ENCODE measurements around the gene NEXMIF.
A peak's percentile ranks its signal among the peaks of the same experiment; 100 is the strongest.
"Not testable (repeated sequence)": the region's sequence is repeated elsewhere in the genome, so short reads cannot be mapped to it uniquely, and the experiment has no call there.

NEXMIF gene

DNA sequence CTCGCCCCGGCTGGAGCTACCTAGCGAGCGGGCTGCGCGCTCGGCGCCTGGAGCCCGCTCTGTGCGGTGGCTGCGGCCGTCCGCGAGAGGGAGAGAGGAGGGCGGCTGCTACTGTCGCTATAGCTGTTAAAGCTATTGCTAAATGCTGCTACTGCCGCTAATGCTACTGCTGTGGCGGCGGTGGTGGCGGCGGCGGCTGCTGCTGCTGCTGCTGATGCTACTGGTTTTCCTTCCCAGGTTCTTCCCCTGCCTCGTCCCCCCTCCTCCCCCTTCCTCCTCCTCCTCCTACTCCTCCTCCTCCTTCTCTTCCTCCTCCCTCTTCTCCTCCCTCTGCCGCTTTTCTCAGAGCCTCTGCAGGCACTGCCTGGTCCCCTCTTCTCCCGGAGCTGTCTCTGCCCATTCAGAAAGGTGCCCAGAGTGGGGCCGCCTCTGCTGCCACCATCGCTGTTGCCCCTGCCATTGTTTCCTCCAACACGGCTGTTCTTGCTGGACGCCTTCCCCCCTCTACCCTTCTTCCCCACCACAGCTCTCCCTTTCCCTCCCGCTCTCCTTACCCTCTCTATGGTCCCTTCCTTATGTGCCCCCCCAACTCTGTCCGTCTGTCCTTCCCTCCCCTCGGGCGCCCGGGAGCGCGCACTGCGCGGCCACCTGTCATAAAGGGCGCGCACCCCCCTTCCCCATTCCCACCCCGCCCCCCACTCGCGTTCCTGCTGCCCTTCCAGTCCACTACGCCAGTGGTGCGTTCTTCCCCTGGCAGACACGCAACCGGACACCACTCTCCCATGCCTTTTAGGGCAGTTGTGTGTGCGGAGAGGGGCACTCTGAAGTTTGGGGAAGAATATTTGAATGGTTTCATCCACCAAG lies at the start of gene NEXMIF:
TSS of gene NEXMIF (minus strand) at position 228 of the 864 bp plus-strand sequence.
- H3K36me3 ChIP-seq (ENCODE audit: control insufficient read depth, insufficient read depth, low read length) = no peaks in the 10 kb centered on the region
- H3K9me3 ChIP-seq (ENCODE audit: control insufficient read depth, insufficient read depth, low read length) = no peaks in the 10 kb centered on the region
- H3K4me1 ChIP-seq (ENCODE audit: control insufficient read depth, insufficient read depth, low read length) = no peaks in the 10 kb centered on the region
- peak; percentile 1 for DNase-seq (ENCODE audit: low read depth, low spot score)
- peak within 1 kb of the TSS; percentile 43; the same call in 1 of the 2 replicates for H3K4me3 ChIP-seq (ENCODE audit: low read length)
- WGBS (ENCODE audit: insufficient coverage, insufficient read length) = no CpG with 5 or more reads among the region's 48 CpGs
- no peak within 1 kb of the TSS for H3K27ac ChIP-seq (ENCODE audit: low read length)
- peaks cover 9% of the 10 kb centered on the region; the same call in 1 of the 2 replicates for H3K27me3 ChIP-seq (ENCODE audit: control insufficient read depth, insufficient read depth, low read length)

DNA sequence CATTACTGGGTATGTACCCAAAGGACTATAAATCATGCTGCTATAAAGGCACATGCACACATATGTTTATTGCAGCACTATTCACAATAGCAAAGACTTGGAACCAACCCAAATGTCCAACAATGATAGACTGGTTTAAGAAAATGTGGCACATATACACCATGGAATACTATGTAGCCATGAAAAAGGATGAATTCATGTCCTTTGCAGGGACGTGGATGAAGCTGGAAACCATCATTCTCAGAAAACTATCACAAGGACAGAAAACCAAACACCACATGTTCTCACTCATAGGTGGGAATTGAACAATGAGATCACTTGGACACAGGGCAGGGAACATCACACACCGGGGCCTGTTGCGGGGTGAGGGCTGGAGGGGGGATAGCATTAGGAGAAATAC lies 36.7 kb upstream of the NEXMIF start:
- not testable (repeated sequence) for DNase-seq (ENCODE audit: low read depth, low spot score); H3K27me3 ChIP-seq (ENCODE audit: control insufficient read depth, insufficient read depth, low read length); H3K4me1 ChIP-seq (ENCODE audit: control insufficient read depth, insufficient read depth, low read length); H3K9me3 ChIP-seq (ENCODE audit: control insufficient read depth, insufficient read depth, low read length); H3K4me3 ChIP-seq (ENCODE audit: low read length); H3K36me3 ChIP-seq (ENCODE audit: control insufficient read depth, insufficient read depth, low read length); H3K27ac ChIP-seq (ENCODE audit: low read length)
- WGBS (ENCODE audit: insufficient coverage, insufficient read length) = no CpG with 5 or more reads among the region's 3 CpGs

DNA sequence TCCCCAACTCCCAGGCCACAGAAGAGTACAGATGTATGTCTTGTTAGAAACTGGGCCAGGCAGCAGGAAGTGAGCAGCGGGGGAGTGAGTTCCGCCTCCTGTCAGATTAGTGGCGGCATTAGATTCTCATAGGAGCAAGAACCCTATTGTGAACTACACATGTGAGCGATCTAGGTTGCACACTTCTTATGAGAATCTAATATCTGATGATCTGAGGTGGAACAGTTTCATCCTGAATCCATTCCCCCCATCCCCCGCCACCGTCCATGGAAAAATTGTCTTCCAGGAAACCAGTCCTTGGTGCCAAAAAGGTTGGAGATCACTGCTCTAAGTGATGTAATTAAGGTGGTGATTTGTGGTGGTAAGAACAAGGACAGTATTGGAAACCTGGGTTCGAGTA lies 24.5 kb upstream of the NEXMIF start:
- no peaks in the 10 kb centered on the region for H3K9me3 ChIP-seq (ENCODE audit: control insufficient read depth, insufficient read depth, low read length)
- H3K4me3 ChIP-seq (ENCODE audit: low read length) = no peak overlapping the region
- H3K27ac ChIP-seq (ENCODE audit: low read length) = no peak overlapping the region
- no peaks in the 10 kb centered on the region for H3K36me3 ChIP-seq (ENCODE audit: control insufficient read depth, insufficient read depth, low read length)
- no peak for DNase-seq (ENCODE audit: low read depth, low spot score)
- no peaks in the 10 kb centered on the region for H3K27me3 ChIP-seq (ENCODE audit: control insufficient read depth, insufficient read depth, low read length)
- WGBS (ENCODE audit: insufficient coverage, insufficient read length) = no CpG with 5 or more reads among the region's 7 CpGs
- H3K4me1 ChIP-seq (ENCODE audit: control insufficient read depth, insufficient read depth, low read length) = no peaks in the 10 kb centered on the region

DNA sequence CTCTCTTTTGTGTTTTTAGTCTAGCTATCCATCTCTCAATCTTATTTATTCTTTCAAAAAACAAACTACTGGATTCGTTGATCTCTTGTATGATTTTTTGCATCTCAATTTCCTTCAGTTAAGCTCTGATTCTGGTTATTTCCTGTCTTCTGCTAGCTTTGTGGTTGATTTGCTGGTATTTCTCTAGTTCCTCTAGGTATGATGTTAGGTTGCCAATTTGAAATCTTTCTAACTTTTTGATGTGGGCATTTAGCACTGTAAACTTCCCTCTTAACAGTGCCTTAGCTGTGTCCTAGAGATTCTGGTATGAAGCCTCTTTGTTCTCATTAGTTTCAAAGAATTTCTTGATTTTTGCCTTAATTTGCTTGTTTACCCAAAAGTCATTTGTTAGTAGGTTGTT lies 15.2 kb upstream of the NEXMIF start:
- Histone ChIP-seq H3K4me1 (ENCODE audit: control insufficient read depth, insufficient read depth, low read length) (no peaks in the 10 kb centered on the region), H3K27me3 (ENCODE audit: control insufficient read depth, insufficient read depth, low read length) (no peaks in the 10 kb centered on the region), H3K4me3 (ENCODE audit: low read length) (no peak overlapping the region), H3K36me3 (ENCODE audit: control insufficient read depth, insufficient read depth, low read length) (no peaks in the 10 kb centered on the region), H3K27ac (ENCODE audit: low read length) (no peak overlapping the region), H3K9me3 (ENCODE audit: control insufficient read depth, insufficient read depth, low read length) (no peaks in the 10 kb centered on the region)
- no CpG with 5 or more reads among the region's 1 CpG for WGBS (ENCODE audit: insufficient coverage, insufficient read length)
- DNase-seq (ENCODE audit: low read depth, low spot score) = no peak

DNA sequence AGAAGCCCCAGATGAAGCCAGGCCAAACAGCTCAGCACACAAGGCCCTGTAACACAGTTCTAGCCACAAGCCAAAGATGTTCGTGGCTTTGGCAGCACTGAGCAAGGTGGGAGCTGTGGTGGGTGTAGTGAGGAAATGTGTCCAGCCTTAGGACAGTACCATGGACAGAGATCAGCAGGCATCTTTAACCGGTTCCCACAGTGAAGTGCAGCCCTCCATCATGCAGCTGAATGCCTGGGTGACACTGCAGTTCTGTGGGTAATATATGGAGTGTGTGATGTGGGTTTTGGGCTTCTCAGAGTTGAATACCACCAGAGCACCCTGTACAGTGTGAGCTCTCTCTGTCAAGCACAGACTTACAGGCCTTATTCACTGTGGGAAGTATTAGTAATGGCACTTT lies 6.0 kb upstream of the NEXMIF start:
- Histone ChIP-seq H3K27ac (ENCODE audit: low read length) (no peak overlapping the region), H3K4me3 (ENCODE audit: low read length) (no peak overlapping the region), H3K36me3 (ENCODE audit: control insufficient read depth, insufficient read depth, low read length) (no peaks in the 10 kb centered on the region), H3K9me3 (ENCODE audit: control insufficient read depth, insufficient read depth, low read length) (no peaks in the 10 kb centered on the region), H3K27me3 (ENCODE audit: control insufficient read depth, insufficient read depth, low read length) (peaks cover under 1% of the 10 kb centered on the region; the same call in 1 of the 2 replicates), H3K4me1 (ENCODE audit: control insufficient read depth, insufficient read depth, low read length) (no peaks in the 10 kb centered on the region)
- WGBS (ENCODE audit: insufficient coverage, insufficient read length) = no CpG with 5 or more reads among the region's 2 CpGs
- peak; percentile 1 for DNase-seq (ENCODE audit: low read depth, low spot score)

DNA sequence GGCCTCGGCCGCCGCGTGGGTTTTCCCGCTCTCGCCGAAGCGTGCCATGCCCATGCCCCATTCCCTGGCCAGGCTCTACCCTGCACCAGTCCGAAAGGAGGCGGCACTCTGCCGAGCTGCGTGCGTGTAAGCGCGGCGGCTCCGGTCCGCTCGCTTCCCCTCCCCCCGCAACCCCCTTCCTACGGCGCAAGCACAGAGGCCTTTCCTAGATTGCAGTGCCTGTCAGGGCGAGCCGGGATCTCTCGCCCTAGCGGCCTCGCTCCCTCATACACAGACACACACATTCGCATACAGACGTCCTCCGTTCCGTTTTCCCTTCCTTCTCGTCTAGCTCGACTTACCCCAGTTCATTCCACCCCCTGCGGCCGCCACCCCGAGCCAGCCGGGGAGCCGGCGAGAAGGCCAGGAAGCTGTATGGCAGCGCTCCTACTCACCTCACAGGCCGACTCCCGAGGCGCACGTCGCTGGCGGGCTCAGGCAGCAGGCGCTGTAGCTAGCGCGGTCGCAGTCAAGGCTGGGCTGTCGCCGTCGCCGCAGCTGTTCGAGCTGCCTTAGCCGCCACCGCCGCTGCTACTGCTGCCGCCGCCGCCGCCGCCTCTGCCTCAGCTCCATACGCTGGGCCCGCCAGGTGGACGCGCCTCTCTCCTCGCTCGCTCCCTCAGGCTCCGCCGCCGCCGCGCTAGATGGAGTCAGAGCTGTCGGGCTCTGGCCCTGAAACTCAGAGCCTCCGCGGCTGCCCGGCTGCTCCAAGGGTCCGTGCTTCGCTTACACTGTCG lies 615 bp downstream of the NEXMIF start:
- no peak for DNase-seq (ENCODE audit: low read depth, low spot score)
- Histone ChIP-seq H3K27ac (ENCODE audit: low read length) (no peak overlapping the region), H3K4me3 (ENCODE audit: low read length) (peak overlapping the region; percentile 43; the same call in 1 of the 2 replicates), H3K36me3 (ENCODE audit: control insufficient read depth, insufficient read depth, low read length) (no peaks in the 10 kb centered on the region), H3K9me3 (ENCODE audit: control insufficient read depth, insufficient read depth, low read length) (no peaks in the 10 kb centered on the region), H3K27me3 (ENCODE audit: control insufficient read depth, insufficient read depth, low read length) (peaks cover 9% of the 10 kb centered on the region; the same call in 1 of the 2 replicates), H3K4me1 (ENCODE audit: control insufficient read depth, insufficient read depth, low read length) (no peaks in the 10 kb centered on the region)
- WGBS (ENCODE audit: insufficient coverage, insufficient read length) = no CpG with 5 or more reads among the region's 81 CpGs

DNA sequence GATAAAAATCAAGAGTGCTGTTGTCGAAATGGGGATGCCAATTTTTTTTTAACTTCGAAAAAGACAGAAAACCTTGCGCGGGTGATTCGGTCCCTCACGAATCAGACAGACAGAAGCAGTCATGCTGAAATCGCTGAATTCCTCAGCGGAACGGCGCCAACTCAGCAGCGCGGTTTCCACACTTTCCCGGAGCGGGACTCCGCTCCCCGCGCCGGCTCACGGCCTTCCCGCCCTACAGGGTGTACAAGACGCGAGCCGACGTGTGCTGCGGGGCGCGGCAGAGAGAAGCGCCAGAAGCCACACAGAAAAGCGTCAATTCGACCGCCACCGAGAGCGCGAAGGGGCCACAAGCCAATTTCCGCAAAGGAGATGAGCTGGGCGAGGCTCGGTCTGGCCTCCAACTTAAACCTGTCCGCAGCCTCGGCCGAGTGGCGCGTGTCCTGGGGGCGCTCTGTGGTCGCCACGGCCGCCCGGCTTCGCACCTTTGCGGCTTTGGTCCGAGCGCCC lies 1.3 kb downstream of the NEXMIF start:
- Histone ChIP-seq H3K4me3 (ENCODE audit: low read length) (no peak overlapping the region; the same call in 1 of the 2 replicates), H3K36me3 (ENCODE audit: control insufficient read depth, insufficient read depth, low read length) (no peaks in the 10 kb centered on the region), H3K27me3 (ENCODE audit: control insufficient read depth, insufficient read depth, low read length) (peaks cover 9% of the 10 kb centered on the region; the same call in 1 of the 2 replicates), H3K27ac (ENCODE audit: low read length) (no peak overlapping the region), H3K9me3 (ENCODE audit: control insufficient read depth, insufficient read depth, low read length) (no peaks in the 10 kb centered on the region), H3K4me1 (ENCODE audit: control insufficient read depth, insufficient read depth, low read length) (no peaks in the 10 kb centered on the region)
- DNase-seq (ENCODE audit: low read depth, low spot score) = peak; percentile 1
- no CpG with 5 or more reads among the region's 51 CpGs for WGBS (ENCODE audit: insufficient coverage, insufficient read length)

DNA sequence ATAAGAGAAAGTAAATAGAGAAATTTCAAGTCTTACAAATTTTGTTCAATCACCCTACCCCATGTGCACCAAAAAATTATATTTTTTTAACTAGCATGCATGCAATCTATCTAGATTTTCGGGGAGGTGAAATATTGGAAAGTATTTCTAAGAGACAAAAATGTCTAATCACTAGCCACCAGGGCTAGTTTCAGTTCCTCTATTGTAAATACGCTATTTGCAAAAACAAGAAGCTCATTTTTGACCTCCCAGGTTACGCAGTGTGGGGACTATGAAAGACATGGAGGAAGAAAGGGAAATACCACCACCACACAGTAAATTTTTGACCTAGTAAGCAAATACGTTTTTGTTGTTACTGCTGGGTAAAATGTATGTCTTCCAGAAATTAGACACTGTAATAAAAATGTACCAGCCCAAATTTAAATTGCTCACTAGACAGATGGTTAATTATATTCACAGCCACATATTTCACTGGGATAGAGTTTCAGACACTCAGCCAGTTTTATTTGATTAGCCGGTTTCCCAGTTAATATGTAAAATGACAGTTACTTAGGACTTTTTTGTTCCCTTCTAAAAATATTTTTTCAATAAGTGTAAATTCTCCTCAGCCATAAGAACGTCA lies 2.2 kb downstream of the NEXMIF start:
- Histone ChIP-seq H3K36me3 (ENCODE audit: control insufficient read depth, insufficient read depth, low read length) (no peaks in the 10 kb centered on the region), H3K27me3 (ENCODE audit: control insufficient read depth, insufficient read depth, low read length) (peaks cover 9% of the 10 kb centered on the region; the same call in 1 of the 2 replicates), H3K4me3 (ENCODE audit: low read length) (no peak overlapping the region), H3K27ac (ENCODE audit: low read length) (no peak overlapping the region), H3K4me1 (ENCODE audit: control insufficient read depth, insufficient read depth, low read length) (no peaks in the 10 kb centered on the region), H3K9me3 (ENCODE audit: control insufficient read depth, insufficient read depth, low read length) (no peaks in the 10 kb centered on the region)
- no peak for DNase-seq (ENCODE audit: low read depth, low spot score)
- no CpG with 5 or more reads among the region's 6 CpGs for WGBS (ENCODE audit: insufficient coverage, insufficient read length)

DNA sequence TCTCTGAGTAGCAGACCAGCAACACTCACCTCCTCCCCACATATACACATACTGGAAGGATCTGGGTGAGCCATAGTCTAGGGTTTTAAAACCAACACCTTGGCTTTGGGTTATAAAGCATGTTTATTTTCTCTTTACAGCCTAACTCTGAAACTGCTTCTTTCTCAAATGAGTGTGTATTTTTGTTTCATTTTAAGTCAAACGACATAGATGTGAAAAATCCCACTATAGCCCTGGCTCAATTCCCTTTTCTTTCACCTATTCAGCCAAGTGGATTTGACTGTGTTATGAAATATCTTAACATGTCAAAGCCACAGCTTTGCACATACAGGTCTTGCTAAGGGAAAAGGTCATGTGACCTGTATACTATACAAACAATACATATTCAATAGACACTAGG lies 13.8 kb downstream of the NEXMIF start:
- H3K4me1 ChIP-seq (ENCODE audit: control insufficient read depth, insufficient read depth, low read length) = no peaks in the 10 kb centered on the region
- no CpG with 5 or more reads among the region's 1 CpG for WGBS (ENCODE audit: insufficient coverage, insufficient read length)

DNA sequence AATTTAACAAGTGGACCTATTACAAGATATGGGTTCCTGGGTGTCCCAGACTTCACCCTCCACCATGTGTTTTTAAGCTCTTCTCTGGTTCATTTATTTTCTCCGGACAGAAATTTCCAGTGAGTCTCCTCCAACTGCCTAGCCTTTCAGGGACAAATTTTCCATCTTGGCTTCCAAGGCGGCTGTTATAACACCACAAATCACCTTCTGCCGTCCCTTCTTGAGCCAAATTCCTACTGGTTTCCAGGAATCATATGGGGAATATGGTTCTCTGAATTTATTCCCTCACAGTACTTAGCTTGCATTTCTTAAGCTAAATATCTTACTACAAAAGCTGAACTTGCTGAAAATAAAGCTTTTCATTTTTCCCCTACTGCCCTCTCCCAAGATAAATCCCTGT lies 18.8 kb downstream of the NEXMIF start:
- no peak overlapping the region for H3K4me3 ChIP-seq (ENCODE audit: low read length)
- no peaks in the 10 kb centered on the region for H3K36me3 ChIP-seq (ENCODE audit: control insufficient read depth, insufficient read depth, low read length)
- no peak for DNase-seq (ENCODE audit: low read depth, low spot score)
- no peaks in the 10 kb centered on the region for H3K27me3 ChIP-seq (ENCODE audit: control insufficient read depth, insufficient read depth, low read length)
- no peak overlapping the region for H3K27ac ChIP-seq (ENCODE audit: low read length)
- no CpG with 5 or more reads among the region's 3 CpGs for WGBS (ENCODE audit: insufficient coverage, insufficient read length)
- H3K9me3 ChIP-seq (ENCODE audit: control insufficient read depth, insufficient read depth, low read length) = no peaks in the 10 kb centered on the region
- H3K4me1 ChIP-seq (ENCODE audit: control insufficient read depth, insufficient read depth, low read length) = no peaks in the 10 kb centered on the region

More for the DNA sequence above, 13.8 kb downstream of the NEXMIF start:
- DNase-seq (ENCODE audit: low read depth, low spot score) = no peak
- no peak overlapping the region for H3K27ac ChIP-seq (ENCODE audit: low read length)
- H3K36me3 ChIP-seq (ENCODE audit: control insufficient read depth, insufficient read depth, low read length) = no peaks in the 10 kb centered on the region
- H3K4me3 ChIP-seq (ENCODE audit: low read length) = no peak overlapping the region
- no peaks in the 10 kb centered on the region for H3K27me3 ChIP-seq (ENCODE audit: control insufficient read depth, insufficient read depth, low read length)
- H3K9me3 ChIP-seq (ENCODE audit: control insufficient read depth, insufficient read depth, low read length) = no peaks in the 10 kb centered on the region

Measured in iPS DF 6.9 (cell line).